Measurements from ENCODE around the gene TSPAN32. TPM values are rescaled to one million over a fixed set of nuclear protein-coding genes. Genes with fewer than 3 reads are reported as not detected.
"Not testable (repeated sequence)": the region's sequence is repeated elsewhere in the genome, so short reads cannot be mapped to it uniquely, and the experiment has no call there.

TSPAN32 gene
- total RNA-seq, 2 experiments from 2014 or later: 0.69 to 2.0 TPM

- CTCF ChIA-PET (ENCODE audit: unreplicated experiment): no interaction called here
- DNase-seq (ENCODE audit: low spot score): no peak
- intact Hi-C loops (cut with micrococcal nuclease; ENCODE audit: unreplicated experiment): loop anchor here (10.0 kb wide), 1 partner anchor 72 kb away; no protein-coding TSS in a partner anchor
- no peak for TF ChIP-seq EZH2phosphoT487 (IDR thresholded peaks at IDR 0.05; ENCODE audit: borderline replicate concordance, low read depth, low read length)
- TF ChIP-seq CTCF (conservative IDR thresholded peaks at IDR 0.05; ENCODE audit: low read length): no peak
- H3K4me3 ChIP-seq (ENCODE audit: low read depth, low read length, poor library complexity, severe bottlenecking): no peak overlapping the region
- POLR2A ChIA-PET: interaction anchor here (0.6 kb wide), 1 partner anchor 58 kb away, joined by 3 read pairs; no protein-coding TSS in a partner anchor
- no peaks in the 10 kb centered on the region for H3K79me2 ChIP-seq (ENCODE audit: insufficient read depth, low read depth, low read length)
- no peaks in the 10 kb centered on the region for H3K4me1 ChIP-seq (ENCODE audit: insufficient read depth, low read length, poor library complexity, severe bottlenecking)
- no peak overlapping the region for H3K27ac ChIP-seq (ENCODE audit: low read depth, low read length, poor library complexity, severe bottlenecking)
- no peak overlapping the region for H2AFZ ChIP-seq (ENCODE audit: low read length)
- no peaks in the 10 kb centered on the region for H3K9me2 ChIP-seq (ENCODE audit: insufficient read depth, low read length)
- no peaks in the 10 kb centered on the region for H4K20me1 ChIP-seq (ENCODE audit: insufficient read depth, low read length)
- H3K4me2 ChIP-seq (ENCODE audit: low read length): no peak overlapping the region
- H3K36me3 ChIP-seq (ENCODE audit: insufficient read depth, low read length): no peaks in the 10 kb centered on the region
- no TSS peak for BruUV-seq (replicated peaks)
- no peaks in the 10 kb centered on the region for H3K9me3 ChIP-seq (ENCODE audit: low read length)
These were observed 55.4 kb downstream of the TSPAN32 start for GRCh38 chr11:2357246-2357645.

GRCh38 chr11:2357651-2358050, 55.8 kb downstream of the TSPAN32 start:
- intact Hi-C loops (cut with micrococcal nuclease; ENCODE audit: unreplicated experiment): loop anchor here (10.0 kb wide), 1 partner anchor 73 kb away; no protein-coding TSS in a partner anchor
- H3K36me3 ChIP-seq (ENCODE audit: insufficient read depth, low read length); H3K27ac ChIP-seq (ENCODE audit: low read depth, low read length, poor library complexity, severe bottlenecking); H3K4me2 ChIP-seq (ENCODE audit: low read length); H2AFZ ChIP-seq (ENCODE audit: low read length); H3K9me2 ChIP-seq (ENCODE audit: insufficient read depth, low read length); CTCF ChIA-PET (ENCODE audit: unreplicated experiment); H4K20me1 ChIP-seq (ENCODE audit: insufficient read depth, low read length); DNase-seq (ENCODE audit: low spot score); H3K9me3 ChIP-seq (ENCODE audit: low read length); H3K79me2 ChIP-seq (ENCODE audit: insufficient read depth, low read depth, low read length); H3K4me3 ChIP-seq (ENCODE audit: low read depth, low read length, poor library complexity, severe bottlenecking); BruUV-seq (replicated peaks); H3K4me1 ChIP-seq (ENCODE audit: insufficient read depth, low read length, poor library complexity, severe bottlenecking): not testable (repeated sequence)
- POLR2A ChIA-PET: interaction anchor here (0.6 kb wide), 1 partner anchor 58 kb away, joined by 3 read pairs; no protein-coding TSS in a partner anchor

- Histone ChIP-seq H3K27ac (ENCODE audit: low read depth, low read length, poor library complexity, severe bottlenecking) (no peak overlapping the region), H3K36me3 (ENCODE audit: insufficient read depth, low read length) (no peaks in the 10 kb centered on the region), H3K4me3 (ENCODE audit: low read depth, low read length, poor library complexity, severe bottlenecking) (no peak overlapping the region), H3K9me2 (ENCODE audit: insufficient read depth, low read length) (no peaks in the 10 kb centered on the region), H3K9me3 (ENCODE audit: low read length) (no peaks in the 10 kb centered on the region), H3K79me2 (ENCODE audit: insufficient read depth, low read depth, low read length) (no peaks in the 10 kb centered on the region), H2AFZ (ENCODE audit: low read length) (no peak overlapping the region), H3K4me1 (ENCODE audit: insufficient read depth, low read length, poor library complexity, severe bottlenecking) (no peaks in the 10 kb centered on the region), H4K20me1 (ENCODE audit: insufficient read depth, low read length) (no peaks in the 10 kb centered on the region), H3K4me2 (ENCODE audit: low read length) (no peak overlapping the region)
- intact Hi-C loops (cut with micrococcal nuclease; ENCODE audit: unreplicated experiment): loop anchor here (10.0 kb wide), 1 partner anchor 74 kb away; no protein-coding TSS in a partner anchor
- TF ChIP-seq EZH2phosphoT487 (IDR thresholded peaks at IDR 0.05; ENCODE audit: borderline replicate concordance, low read depth, low read length) (no peak), CTCF (conservative IDR thresholded peaks at IDR 0.05; ENCODE audit: low read length) (no peak)
- CTCF ChIA-PET (ENCODE audit: unreplicated experiment): interaction anchor here (0.6 kb wide), 1 partner anchor 13 kb away, joined by 3 read pairs; no protein-coding TSS in a partner anchor
- POLR2A ChIA-PET: interaction anchor here (0.5 kb wide), 1 partner anchor 80 kb away, joined by 3 read pairs; no protein-coding TSS in a partner anchor
- BruUV-seq (replicated peaks): no TSS peak
- DNase-seq (ENCODE audit: low spot score): no peak
These were observed 57.1 kb downstream of the TSPAN32 start for GRCh38 chr11:2358754-2359442.
